Femur (tissue), 1 donor: Measurements from ENCODE around the gene C22orf31.

Experiments
- DNase-seq: peaks from one replicate; pipeline ENCODE4 v3.0.0-alpha.2; 2017

C22orf31 gene

DNA sequence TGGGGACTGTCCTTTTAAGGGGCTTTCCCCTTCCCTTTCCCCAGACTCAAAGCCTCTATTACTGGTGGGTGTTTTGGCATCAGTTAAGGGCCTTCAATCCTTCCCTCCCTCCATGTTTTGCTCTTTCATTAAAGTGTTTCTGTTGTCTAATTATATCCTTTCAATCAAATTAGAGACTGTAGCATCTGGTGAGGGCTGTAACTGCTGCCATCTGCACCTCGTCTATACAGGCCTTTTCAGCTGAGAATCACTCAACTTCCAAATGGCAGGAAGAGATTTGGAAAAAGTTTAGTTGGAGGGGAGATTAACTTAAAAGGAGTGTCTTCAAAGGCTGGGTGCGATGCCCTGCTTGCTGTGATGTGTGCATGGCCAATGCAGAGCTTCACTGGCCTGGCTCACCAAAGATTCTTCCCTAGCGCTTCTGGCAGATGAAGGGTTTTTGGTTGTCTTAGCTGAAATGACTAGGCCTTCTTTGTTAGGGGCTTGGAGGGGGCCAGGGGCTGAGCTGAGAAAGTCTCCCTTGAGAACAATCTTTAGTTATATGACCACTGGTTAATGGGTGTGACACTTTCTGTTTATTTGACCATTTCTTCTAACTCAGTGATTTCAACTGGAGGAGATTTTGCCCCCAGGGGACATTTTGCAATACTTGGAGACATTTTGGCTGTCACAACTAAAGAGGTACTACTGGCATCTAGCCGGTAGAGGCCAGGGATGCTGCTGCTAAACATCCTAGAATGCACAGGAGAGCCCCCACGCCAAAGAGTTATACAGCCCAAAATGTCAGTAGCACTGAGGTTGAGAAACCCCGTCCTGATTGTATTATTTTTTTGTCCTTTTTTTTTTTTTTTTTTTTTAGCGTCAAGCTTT is 18.7 kb upstream of the C22orf31 start:
- DNase-seq, result no peak

- peak; percentile 69 for DNase-seq
These were observed 17.7 kb upstream of the C22orf31 start for GRCh38 chr22:29079218-29079901.

DNA sequence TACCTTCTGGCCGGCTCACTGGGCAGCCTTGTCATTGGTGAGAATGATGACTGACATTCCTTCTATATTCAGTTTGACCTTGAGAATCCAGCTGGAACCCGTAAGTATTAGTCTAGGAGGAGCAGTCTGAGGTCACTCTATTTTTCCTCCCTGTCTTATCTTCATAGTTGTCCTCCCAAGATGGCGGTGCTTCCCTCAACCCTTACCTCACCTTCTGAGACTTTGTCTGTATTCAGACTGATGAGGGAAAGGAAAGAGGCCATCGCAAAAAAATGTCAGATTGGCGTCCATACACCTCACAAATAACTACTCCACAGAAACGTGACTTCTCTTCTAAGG is 17.2 kb upstream of the C22orf31 start:
- DNase-seq, result no peak

- DNase-seq, result no peak
These were observed 16.6 kb upstream of the C22orf31 start for GRCh38 chr22:29078036-29078868.

DNA sequence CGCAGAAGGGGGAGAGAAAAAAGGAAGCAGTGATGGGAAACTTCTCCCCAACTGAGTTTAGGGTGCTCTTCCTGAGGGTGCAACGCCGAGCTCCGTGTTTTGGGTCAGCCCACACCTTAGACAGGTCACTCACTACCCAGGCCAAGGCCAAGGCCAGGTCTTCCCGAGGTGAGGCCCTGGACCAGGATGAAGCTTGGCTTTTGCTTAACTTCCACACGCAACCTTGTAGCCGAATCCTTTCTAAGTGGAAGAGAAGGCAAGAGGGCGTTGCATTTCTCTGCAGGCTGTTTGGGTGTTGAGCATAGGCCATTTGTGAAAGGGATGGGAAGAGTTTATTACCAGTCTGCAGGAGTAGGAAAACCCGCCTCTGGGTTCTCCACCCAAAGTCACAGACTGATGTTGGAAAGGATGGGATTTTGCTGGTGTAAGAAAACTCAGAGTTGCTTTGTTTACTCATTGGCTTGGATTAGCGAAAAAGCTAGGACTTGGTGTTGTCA is 12.7 kb upstream of the C22orf31 start:
- no peak for DNase-seq

GRCh38 chr22:29073618-29074275 is 12.1 kb upstream of the C22orf31 start:
- DNase-seq, result peak; percentile 74

GRCh38 chr22:29072979-29073617 is 11.5 kb upstream of the C22orf31 start, which contains the start of gene KREMEN1:
Gene KREMEN1, plus strand, starts transcription at chr22:29073035. Its CDS starts 96 bp downstream, at chr22:29073131.
- no peak for DNase-seq

- DNase-seq, result peak; percentile 91
These were observed 10.8 kb upstream of the C22orf31 start for GRCh38 chr22:29072193-29072978.

- peak; percentile 56 for DNase-seq
These were observed 9.8 kb upstream of the C22orf31 start for GRCh38 chr22:29071261-29072045.

- DNase-seq, result no peak
These were observed 8.9 kb upstream of the C22orf31 start for GRCh38 chr22:29070490-29070889.

GRCh38 chr22:29069463-29069862 is 7.8 kb upstream of the C22orf31 start:
- DNase-seq, result no peak

- no peak for DNase-seq
These were observed 4.0 kb upstream of the C22orf31 start for GRCh38 chr22:29065468-29066190.

GRCh38 chr22:29062286-29062821 is 723 bp upstream of the C22orf31 start:
- no peak for DNase-seq

GRCh38 chr22:29060931-29061330 is 700 bp downstream of the C22orf31 start:
- no peak for DNase-seq

- no peak for DNase-seq
These were observed 1.3 kb downstream of the C22orf31 start for GRCh38 chr22:29060251-29060869.

DNA sequence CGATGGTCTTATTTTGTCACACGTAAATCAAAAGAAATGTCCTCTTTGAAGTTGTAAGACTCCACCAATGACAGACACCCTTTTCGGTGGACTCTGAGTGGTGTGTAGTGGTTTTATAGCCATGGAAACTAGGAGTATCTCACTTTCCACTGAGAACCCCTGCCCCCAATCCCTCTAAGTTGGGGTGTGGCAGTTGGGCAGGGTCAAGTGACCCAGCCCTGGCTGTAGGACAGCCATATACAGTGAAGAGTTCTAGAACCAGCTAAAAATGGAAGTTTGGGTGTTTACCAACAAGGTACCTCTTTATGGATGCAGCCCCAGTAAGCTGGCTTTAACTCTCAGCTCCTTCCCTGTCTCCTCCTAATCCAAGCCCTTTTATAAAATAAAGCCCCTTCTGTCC is 5.2 kb downstream of the C22orf31 start:
- no peak for DNase-seq

DNA sequence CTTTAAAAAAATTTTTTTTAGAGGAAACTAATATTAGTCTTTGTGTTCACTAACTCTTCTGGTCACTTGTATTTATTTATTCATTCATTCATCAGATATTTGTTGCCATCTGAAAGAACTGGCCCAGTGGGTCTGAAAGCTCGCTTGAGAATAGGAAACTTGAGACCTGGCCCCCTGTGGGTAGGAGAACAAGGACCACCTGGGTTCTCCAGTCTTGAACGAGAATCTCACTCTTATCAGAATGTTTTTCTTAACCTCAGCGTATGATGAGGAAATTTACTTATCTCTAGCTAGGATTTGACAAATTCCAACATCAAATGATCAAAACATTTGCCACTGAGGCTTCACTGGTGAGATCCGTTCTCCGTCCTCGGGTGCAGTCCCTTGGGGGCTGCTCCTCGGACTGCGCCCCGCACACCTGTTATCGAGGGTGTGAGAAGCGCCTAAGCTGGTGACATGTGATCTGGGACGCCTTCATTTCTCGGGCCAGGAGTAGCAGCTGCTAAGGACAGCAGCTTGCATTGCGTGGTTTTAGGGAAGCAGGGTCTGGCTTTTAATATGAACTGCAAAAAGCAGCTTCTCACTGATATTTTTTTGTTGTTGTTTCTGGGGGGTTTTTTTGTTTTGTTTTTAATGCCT is 6.3 kb downstream of the C22orf31 start:
- DNase-seq, result no peak

GRCh38 chr22:29054251-29054767 is 7.3 kb downstream of the C22orf31 start:
- no peak for DNase-seq
